IMR-90 (cell line): Measurements from ENCODE around the gene UGT1A1.

Source experiments
- CTCF ChIP-seq: conservative IDR thresholded peaks from 2 replicates; pipeline ENCODE4 v1.5.1; 2012; ENCODE audit warnings: mild to moderate bottlenecking, low read depth, low read length, improper control_type of control experiment
- ELK1 ChIP-seq: fragments of 150-350 bp; IDR thresholded peaks from 2 replicates; pipeline ENCODE4 v1.6.1; 2016; ENCODE audit warnings: low read depth, mild to moderate bottlenecking, low read length, moderate library complexity, borderline replicate concordance
- MAFK ChIP-seq: IDR thresholded peaks from 2 replicates; pipeline ENCODE4 v1.6.1; 2012; ENCODE audit warnings: low read depth, low read length, improper control_type of control experiment
- POLR2A ChIP-seq: IDR thresholded peaks from 2 replicates; pipeline ENCODE4 v1.6.1; 2012; ENCODE audit warnings: mild to moderate bottlenecking, low read depth, low read length

- TF ChIP-seq MAFK (no peak), CTCF (no peak), POLR2A (no peak), ELK1 (no peak)
Measured at GRCh38 chr2:233712611-233713261, 47.3 kb upstream of the UGT1A1 start, which contains the start of gene UGT1A5.
